GM12878 (cell line): Measurements from ENCODE around the gene ABCG5.

ENCODE experiments used
- BHLHE40 ChIP-seq, 2 experiments: fragments of 450-650 bp in 1 of 2; IDR thresholded peaks; 2 replicates each; pipeline ENCODE4 v1.6.1; 2011 to 2017; ENCODE audit warnings: low read depth in 2 of 2, borderline replicate concordance in 1 of 2, improper control_type of control experiment in 1 of 2, low read length in 1 of 2, mild to moderate bottlenecking in 1 of 2
- EZH2 ChIP-seq: IDR thresholded peaks from 2 replicates; pipeline ENCODE4 v1.6.1; 2012; ENCODE audit warnings: low read depth, mild to moderate bottlenecking, control low read depth, inconsistent platforms, low read length, borderline replicate concordance; ENCODE audit not compliant: control insufficient read depth
- FOXK2 ChIP-seq: fragments of 450-650 bp; IDR thresholded peaks from 2 replicates; pipeline ENCODE4 v1.6.1; 2017; ENCODE audit warnings: mild to moderate bottlenecking, moderate library complexity
- POLR2A ChIP-seq: IDR thresholded peaks from 2 replicates; pipeline ENCODE4 v1.6.1; 2011; ENCODE audit warnings: low read depth, mild to moderate bottlenecking, low read length
- RFX5 ChIP-seq: IDR thresholded peaks from 2 replicates; pipeline ENCODE4 v1.6.1; 2011; ENCODE audit warnings: low read depth, low read length, improper control_type of control experiment
- TAF1 ChIP-seq: IDR thresholded peaks from 2 replicates; pipeline ENCODE4 v1.6.1; 2011; ENCODE audit warnings: mild to moderate bottlenecking, low read depth, low read length, borderline replicate concordance
- YY1 ChIP-seq: IDR thresholded peaks from 2 replicates; pipeline ENCODE4 v1.6.1; 2011; ENCODE audit warnings: low read depth, mild to moderate bottlenecking, low read length
- ZBED1 ChIP-seq: IDR thresholded peaks from 2 replicates; pipeline ENCODE4 v1.6.1; 2016; ENCODE audit warnings: borderline replicate concordance
- ZBTB33 ChIP-seq: fragments of 450-650 bp; IDR thresholded peaks from 2 replicates; pipeline ENCODE4 v1.6.1; 2017; ENCODE audit warnings: mild to moderate bottlenecking
- ZNF217 ChIP-seq: fragments of 450-650 bp; IDR thresholded peaks from 2 replicates; pipeline ENCODE4 v1.6.1; 2017; ENCODE audit warnings: antibody characterized with exemption, mild to moderate bottlenecking
- ZSCAN29 ChIP-seq: fragments of 450-650 bp; IDR thresholded peaks from 2 replicates; pipeline ENCODE4 v1.6.1; 2017; ENCODE audit warnings: mild to moderate bottlenecking, moderate library complexity
- TF ChIP-seq, protein P1 (sequence below): IDR thresholded peaks from 2 replicates; pipeline ENCODE4 v1.6.1; 2012; ENCODE audit warnings: mild to moderate bottlenecking, low read depth, low read length
- TF ChIP-seq, protein P2 (sequence below), 3 experiments: IDR thresholded peaks in 2 of 3; conservative IDR thresholded peaks in 1 of 3; 2 replicates each; pipeline ENCODE4 v1.5.1; 2011; ENCODE audit warnings: low read depth in 3 of 3, low read length in 3 of 3, mild to moderate bottlenecking in 3 of 3, control low read depth in 2 of 3, moderate library complexity in 2 of 3, inconsistent platforms in 1 of 3, mixed read lengths in 1 of 3; ENCODE audit not compliant: control insufficient read depth in 2 of 3, insufficient read depth in 1 of 3; ENCODE audit errors: extremely low read depth in 1 of 3
- TF ChIP-seq, protein P3 (sequence below): IDR thresholded peaks from 2 replicates; pipeline ENCODE4 v1.6.1; 2011; ENCODE audit warnings: low read depth, low read length, improper control_type of control experiment, borderline replicate concordance

- TF ChIP-seq ZBTB33, result no peak
- TF ChIP-seq, protein P1, sequence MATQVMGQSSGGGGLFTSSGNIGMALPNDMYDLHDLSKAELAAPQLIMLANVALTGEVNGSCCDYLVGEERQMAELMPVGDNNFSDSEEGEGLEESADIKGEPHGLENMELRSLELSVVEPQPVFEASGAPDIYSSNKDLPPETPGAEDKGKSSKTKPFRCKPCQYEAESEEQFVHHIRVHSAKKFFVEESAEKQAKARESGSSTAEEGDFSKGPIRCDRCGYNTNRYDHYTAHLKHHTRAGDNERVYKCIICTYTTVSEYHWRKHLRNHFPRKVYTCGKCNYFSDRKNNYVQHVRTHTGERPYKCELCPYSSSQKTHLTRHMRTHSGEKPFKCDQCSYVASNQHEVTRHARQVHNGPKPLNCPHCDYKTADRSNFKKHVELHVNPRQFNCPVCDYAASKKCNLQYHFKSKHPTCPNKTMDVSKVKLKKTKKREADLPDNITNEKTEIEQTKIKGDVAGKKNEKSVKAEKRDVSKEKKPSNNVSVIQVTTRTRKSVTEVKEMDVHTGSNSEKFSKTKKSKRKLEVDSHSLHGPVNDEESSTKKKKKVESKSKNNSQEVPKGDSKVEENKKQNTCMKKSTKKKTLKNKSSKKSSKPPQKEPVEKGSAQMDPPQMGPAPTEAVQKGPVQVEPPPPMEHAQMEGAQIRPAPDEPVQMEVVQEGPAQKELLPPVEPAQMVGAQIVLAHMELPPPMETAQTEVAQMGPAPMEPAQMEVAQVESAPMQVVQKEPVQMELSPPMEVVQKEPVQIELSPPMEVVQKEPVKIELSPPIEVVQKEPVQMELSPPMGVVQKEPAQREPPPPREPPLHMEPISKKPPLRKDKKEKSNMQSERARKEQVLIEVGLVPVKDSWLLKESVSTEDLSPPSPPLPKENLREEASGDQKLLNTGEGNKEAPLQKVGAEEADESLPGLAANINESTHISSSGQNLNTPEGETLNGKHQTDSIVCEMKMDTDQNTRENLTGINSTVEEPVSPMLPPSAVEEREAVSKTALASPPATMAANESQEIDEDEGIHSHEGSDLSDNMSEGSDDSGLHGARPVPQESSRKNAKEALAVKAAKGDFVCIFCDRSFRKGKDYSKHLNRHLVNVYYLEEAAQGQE, result no peak
- TF ChIP-seq TAF1, result no peak
- TF ChIP-seq RFX5, result no peak
- TF ChIP-seq FOXK2, result 0 out of 2 replicates have a peak, but pooled peaks have one; percentile 10
- no peak for TF ChIP-seq EZH2
- TF ChIP-seq, protein P2, sequence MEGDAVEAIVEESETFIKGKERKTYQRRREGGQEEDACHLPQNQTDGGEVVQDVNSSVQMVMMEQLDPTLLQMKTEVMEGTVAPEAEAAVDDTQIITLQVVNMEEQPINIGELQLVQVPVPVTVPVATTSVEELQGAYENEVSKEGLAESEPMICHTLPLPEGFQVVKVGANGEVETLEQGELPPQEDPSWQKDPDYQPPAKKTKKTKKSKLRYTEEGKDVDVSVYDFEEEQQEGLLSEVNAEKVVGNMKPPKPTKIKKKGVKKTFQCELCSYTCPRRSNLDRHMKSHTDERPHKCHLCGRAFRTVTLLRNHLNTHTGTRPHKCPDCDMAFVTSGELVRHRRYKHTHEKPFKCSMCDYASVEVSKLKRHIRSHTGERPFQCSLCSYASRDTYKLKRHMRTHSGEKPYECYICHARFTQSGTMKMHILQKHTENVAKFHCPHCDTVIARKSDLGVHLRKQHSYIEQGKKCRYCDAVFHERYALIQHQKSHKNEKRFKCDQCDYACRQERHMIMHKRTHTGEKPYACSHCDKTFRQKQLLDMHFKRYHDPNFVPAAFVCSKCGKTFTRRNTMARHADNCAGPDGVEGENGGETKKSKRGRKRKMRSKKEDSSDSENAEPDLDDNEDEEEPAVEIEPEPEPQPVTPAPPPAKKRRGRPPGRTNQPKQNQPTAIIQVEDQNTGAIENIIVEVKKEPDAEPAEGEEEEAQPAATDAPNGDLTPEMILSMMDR (IDR thresholded peaks at IDR 0.05 in 2 of 3, conservative IDR thresholded peaks at IDR 0.05 in 1 of 3; ENCODE audit: control insufficient read depth in 2 of 3, extremely low read depth in 1 of 3, insufficient read depth in 1 of 3, low read depth in 3 of 3, low read length in 3 of 3), result no peak
- TF ChIP-seq YY1, result no peak
- no peak for TF ChIP-seq BHLHE40 (IDR thresholded peaks at IDR 0.05; ENCODE audit: borderline replicate concordance in 1 of 2, low read depth in 2 of 2, low read length in 1 of 2)
- TF ChIP-seq, protein P3, sequence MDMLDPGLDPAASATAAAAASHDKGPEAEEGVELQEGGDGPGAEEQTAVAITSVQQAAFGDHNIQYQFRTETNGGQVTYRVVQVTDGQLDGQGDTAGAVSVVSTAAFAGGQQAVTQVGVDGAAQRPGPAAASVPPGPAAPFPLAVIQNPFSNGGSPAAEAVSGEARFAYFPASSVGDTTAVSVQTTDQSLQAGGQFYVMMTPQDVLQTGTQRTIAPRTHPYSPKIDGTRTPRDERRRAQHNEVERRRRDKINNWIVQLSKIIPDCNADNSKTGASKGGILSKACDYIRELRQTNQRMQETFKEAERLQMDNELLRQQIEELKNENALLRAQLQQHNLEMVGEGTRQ, result no peak
- TF ChIP-seq ZBED1, result no peak
- no peak for TF ChIP-seq POLR2A
- TF ChIP-seq ZNF217, result no peak
- TF ChIP-seq ZSCAN29, result no peak
Measured at GRCh38 chr2:43819491-43820163, 19.0 kb downstream of the ABCG5 start.
